HUES6 (cell line): ENCODE data around the gene FAM181A.

Source experiments
- H3K27ac ChIP-seq: 2 replicates; pipeline ENCODE4 v1.7.0; 2013; ENCODE audit warnings: low read depth, mild to moderate bottlenecking, low read length, inconsistent platforms
- H3K27me3 ChIP-seq: 2 replicates; pipeline ENCODE4 v1.6.1; 2013; ENCODE audit warnings: low read length; ENCODE audit not compliant: control insufficient read depth, insufficient read depth
- H3K36me3 ChIP-seq: 2 replicates; pipeline ENCODE4 v1.6.1; 2013; ENCODE audit warnings: low read length; ENCODE audit not compliant: control insufficient read depth, insufficient read depth
- H3K4me1 ChIP-seq: 2 replicates; pipeline ENCODE4 v1.6.1; 2013; ENCODE audit warnings: low read length; ENCODE audit not compliant: control insufficient read depth, insufficient read depth
- H3K4me3 ChIP-seq: 2 replicates; pipeline ENCODE4 v1.5.1; 2013; ENCODE audit warnings: low read depth, low read length
- H3K9ac ChIP-seq: one replicate; pipeline ENCODE4 v1.6.1; 2013; ENCODE audit warnings: mild to moderate bottlenecking, low read length
- H3K9me3 ChIP-seq: 2 replicates; pipeline ENCODE4 v1.6.1; 2013; ENCODE audit warnings: low read depth, low read length; ENCODE audit not compliant: control insufficient read depth, insufficient read depth

The FAM181A gene

DNA sequence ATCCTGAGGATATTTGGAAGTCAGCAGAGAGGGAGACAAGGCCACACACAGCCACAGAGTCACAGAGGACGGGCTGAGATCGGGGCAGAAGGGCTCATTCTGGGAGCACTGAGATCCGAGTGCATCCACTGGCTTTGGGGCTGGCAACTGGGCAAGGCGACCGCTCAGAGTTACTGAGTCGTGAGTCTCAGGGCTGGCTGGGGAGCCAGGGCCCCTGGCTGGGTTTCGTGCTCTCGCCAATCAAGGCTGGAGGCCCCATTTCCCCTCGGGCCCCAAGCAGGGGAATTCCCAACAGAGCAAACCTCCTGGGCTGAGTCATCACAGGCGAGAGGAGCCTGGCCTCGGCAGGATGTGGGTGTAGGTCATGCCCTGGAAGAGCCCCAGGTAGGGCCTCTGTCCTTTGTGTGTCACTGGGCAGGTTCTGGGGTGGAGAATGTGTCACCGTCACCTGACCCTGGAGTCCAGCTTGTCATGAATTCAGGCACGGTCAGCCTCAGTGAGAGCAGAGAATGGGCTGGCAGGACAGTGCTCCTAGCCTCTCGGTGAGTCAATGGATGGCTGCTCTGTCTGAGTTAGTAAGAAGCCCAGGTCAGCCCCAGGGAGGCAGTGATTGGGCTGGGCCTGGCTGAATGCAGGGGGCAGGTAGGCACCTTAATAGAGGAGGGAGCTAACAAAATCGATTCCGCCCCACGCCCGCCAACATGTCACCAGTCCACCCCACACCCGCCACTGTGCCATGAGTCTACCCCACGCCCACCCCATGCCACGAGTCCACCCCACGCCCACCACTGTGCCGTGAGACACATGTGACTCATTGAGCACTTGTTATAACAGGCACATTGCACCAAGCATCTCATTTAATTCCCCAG lies 32.3 kb downstream of the FAM181A start:
- no peak overlapping the region for H3K4me3 ChIP-seq
- peaks cover 48% of the 10 kb centered on the region for H3K4me1 ChIP-seq
- no peaks in the 10 kb centered on the region for H3K9me3 ChIP-seq
- H3K36me3 ChIP-seq, result no peaks in the 10 kb centered on the region
- no peaks in the 10 kb centered on the region; the same call in 1 of the 2 replicates for H3K27me3 ChIP-seq
- no peak overlapping the region for H3K27ac ChIP-seq
- H3K9ac ChIP-seq, result peak overlapping the region; percentile 16

DNA sequence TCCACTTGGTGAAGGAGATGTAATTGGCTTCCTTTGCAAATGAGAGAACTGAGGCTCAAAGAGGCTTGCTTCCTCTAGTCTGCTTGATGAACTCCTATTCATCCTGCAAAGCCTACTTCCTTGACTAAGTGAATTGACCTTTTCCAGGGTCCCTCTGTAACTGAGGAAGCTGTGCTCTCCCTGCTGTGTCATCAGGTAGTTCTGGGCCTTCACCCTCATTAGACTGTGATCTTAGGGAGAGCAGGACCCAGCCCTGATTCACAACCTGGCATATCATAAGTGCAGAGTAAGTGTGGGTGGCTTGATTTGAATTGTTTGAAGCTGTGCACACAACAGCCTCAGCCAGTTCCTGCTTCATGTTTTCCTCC lies 32.9 kb downstream of the FAM181A start:
- no peak overlapping the region for H3K27ac ChIP-seq
- H3K9ac ChIP-seq, result no peak overlapping the region
- no peaks in the 10 kb centered on the region for H3K36me3 ChIP-seq
- H3K27me3 ChIP-seq, result no peaks in the 10 kb centered on the region
- peaks cover 47% of the 10 kb centered on the region for H3K4me1 ChIP-seq
- H3K9me3 ChIP-seq, result no peaks in the 10 kb centered on the region
- no peak overlapping the region for H3K4me3 ChIP-seq

DNA sequence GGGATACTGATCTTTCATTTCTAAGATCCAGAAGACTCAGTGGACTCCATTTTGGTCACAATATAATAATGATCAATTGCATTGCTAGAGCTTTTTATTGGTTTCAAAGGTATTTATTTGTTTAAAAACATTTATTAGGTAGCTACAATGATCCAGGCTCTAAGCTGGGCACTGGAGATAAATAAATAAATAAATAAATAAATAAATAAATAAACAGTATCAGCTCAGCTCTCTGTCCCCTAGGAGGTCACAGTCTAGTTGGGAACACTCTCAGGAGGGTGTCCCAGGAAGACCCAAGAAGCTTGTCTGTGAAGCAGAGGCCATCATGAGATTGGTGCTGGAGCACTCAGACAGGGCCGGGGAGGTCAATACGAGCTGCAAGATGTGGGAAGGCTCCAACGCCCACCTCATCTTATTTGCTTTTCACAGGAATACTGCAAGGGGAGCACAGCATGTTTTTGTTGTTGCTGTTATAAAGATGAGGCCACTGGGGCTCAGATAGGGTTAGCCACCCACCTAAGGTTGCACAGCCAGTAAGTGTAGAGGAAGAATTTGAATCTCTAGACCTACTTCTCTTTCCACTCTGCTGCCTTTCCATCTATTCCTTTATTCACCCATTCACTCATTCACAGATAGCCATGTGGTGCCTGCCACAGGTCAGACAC lies 33.8 kb downstream of the FAM181A start:
- Histone ChIP-seq H3K9me3 (no peaks in the 10 kb centered on the region), H3K4me3 (no peak overlapping the region), H3K36me3 (no peaks in the 10 kb centered on the region), H3K27ac (no peak overlapping the region), H3K9ac (no peak overlapping the region), H3K27me3 (no peaks in the 10 kb centered on the region), H3K4me1 (peaks cover 39% of the 10 kb centered on the region)

DNA sequence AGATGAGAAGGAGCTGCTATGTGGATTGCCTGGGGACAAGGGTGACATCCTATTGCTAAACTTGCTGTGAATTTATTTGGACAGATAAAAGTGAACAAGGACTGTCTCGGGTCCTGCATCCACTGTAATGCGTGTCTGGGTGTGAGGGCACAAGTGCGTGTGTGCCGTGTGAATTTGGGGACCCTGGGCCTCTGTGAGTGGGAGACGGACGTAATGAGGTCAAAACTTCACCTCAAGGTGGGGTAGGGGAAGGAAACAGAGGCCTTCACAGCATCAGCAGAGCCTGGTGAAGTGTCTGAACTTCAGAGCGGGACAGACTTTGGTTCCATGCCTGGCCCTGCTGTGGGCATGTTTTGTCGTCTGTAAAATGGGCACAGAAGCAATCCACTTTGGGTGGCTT lies 34.5 kb downstream of the FAM181A start:
- H3K9ac ChIP-seq, result no peak overlapping the region
- no peaks in the 10 kb centered on the region for H3K36me3 ChIP-seq
- H3K4me3 ChIP-seq, result no peak overlapping the region
- no peaks in the 10 kb centered on the region for H3K27me3 ChIP-seq
- no peaks in the 10 kb centered on the region for H3K9me3 ChIP-seq
- peaks cover 32% of the 10 kb centered on the region for H3K4me1 ChIP-seq
- no peak overlapping the region for H3K27ac ChIP-seq

DNA sequence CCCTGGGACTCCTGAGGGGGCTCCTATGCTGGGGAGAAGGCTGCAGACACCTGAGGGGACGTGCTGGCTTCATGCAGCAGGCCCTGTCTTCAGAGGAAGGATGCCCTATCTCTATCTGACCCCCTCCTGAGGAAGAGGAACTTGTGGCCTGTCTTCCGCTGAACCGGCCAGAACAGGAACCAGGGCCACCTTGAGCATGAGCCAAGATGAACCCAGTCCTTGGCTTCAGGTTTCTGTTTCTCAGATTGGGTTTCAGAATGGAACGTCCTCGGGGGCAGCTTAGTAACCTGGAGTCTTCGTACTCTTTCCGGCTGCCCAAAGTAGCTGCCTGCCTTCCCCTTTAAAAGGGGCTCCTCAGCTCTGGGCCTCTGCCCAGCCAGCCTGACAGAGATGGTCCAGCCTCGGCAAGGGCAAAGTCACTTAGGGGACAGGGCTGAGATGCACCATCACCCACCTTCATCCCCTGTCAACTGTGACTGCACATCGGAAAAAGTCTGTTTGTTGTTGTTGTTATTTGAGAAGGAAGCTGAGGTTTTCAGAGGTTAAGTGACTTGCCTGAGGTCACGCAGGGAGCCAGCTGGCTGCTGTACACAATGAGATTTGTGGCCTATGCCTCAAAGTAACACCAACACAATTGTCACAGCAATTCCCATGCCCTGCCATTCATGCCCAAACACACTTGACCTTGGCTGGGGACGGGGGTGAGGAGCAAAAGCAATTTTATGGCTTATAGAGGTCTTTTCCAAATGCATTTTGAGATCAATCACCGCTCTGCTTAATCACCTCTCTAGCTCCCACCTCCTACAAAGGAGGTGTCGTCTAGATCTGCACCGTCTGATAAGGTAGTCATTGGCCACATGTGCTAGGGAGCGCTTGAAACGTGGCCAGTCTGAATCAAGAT lies 35.8 kb downstream of the FAM181A start:
- H3K9me3 ChIP-seq, result no peaks in the 10 kb centered on the region
- no peak overlapping the region for H3K4me3 ChIP-seq
- no peak overlapping the region for H3K9ac ChIP-seq
- H3K36me3 ChIP-seq, result no peaks in the 10 kb centered on the region
- no peak overlapping the region for H3K27ac ChIP-seq
- no peaks in the 10 kb centered on the region for H3K27me3 ChIP-seq
- H3K4me1 ChIP-seq, result peaks cover 24% of the 10 kb centered on the region

GRCh38 chr14:93963692-93964091 lies 36.5 kb downstream of the FAM181A start:
- no peak overlapping the region for H3K27ac ChIP-seq
- H3K9me3 ChIP-seq, result no peaks in the 10 kb centered on the region
- H3K4me1 ChIP-seq, result peaks cover 20% of the 10 kb centered on the region
- H3K4me3 ChIP-seq, result no peak overlapping the region
- H3K36me3 ChIP-seq, result no peaks in the 10 kb centered on the region
- H3K27me3 ChIP-seq, result 0 out of 2 replicates have a peak, but pooled peaks cover 3% of the 10 kb centered on the region
- H3K9ac ChIP-seq, result no peak overlapping the region

- peaks cover 14% of the 10 kb centered on the region for H3K4me1 ChIP-seq
These were observed 37.1 kb downstream of the FAM181A start for GRCh38 chr14:93964281-93964680.

DNA sequence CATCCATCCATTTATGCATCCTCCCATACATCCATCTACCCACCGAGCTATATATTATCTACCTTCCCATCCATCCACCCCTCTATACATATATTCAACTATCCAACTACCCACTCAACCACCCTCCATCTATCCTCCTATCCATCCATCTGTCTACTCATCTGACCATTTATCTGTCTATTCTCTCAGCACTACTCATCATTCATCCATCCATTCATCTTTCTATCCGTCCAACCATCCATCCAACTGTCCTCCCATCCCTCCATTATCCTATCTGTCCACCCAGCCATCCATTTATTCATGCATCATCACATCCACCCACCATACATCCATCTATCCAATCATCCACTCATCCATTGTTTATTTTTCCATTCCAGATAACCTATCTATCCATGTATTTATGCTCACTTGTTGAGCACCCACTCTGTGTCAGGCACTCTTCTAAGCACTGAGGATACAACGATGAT lies 37.7 kb downstream of the FAM181A start:
- H3K27ac ChIP-seq, result no peak overlapping the region
- H3K9ac ChIP-seq, result no peak overlapping the region
- peaks cover 9% of the 10 kb centered on the region; the same call in 1 of the 2 replicates for H3K4me1 ChIP-seq
- no peak overlapping the region for H3K4me3 ChIP-seq
- 0 out of 2 replicates have a peak, but pooled peaks cover 3% of the 10 kb centered on the region for H3K27me3 ChIP-seq
- H3K36me3 ChIP-seq, result no peaks in the 10 kb centered on the region
- no peaks in the 10 kb centered on the region for H3K9me3 ChIP-seq

More at GRCh38 chr14:93964281-93964680, 37.1 kb downstream of the FAM181A start:
- H3K36me3 ChIP-seq, result no peaks in the 10 kb centered on the region
- no peak overlapping the region for H3K27ac ChIP-seq
- H3K9ac ChIP-seq, result no peak overlapping the region
- H3K9me3 ChIP-seq, result no peaks in the 10 kb centered on the region
- no peak overlapping the region for H3K4me3 ChIP-seq
- H3K27me3 ChIP-seq, result 0 out of 2 replicates have a peak, but pooled peaks cover 3% of the 10 kb centered on the region

GRCh38 chr14:93965287-93965821 lies 38.2 kb downstream of the FAM181A start:
- Histone ChIP-seq H3K4me3 (no peak overlapping the region), H3K9me3 (no peaks in the 10 kb centered on the region), H3K4me1 (peaks cover 4% of the 10 kb centered on the region; the same call in 1 of the 2 replicates), H3K9ac (no peak overlapping the region), H3K27ac (no peak overlapping the region), H3K27me3 (0 out of 2 replicates have a peak, but pooled peaks cover 3% of the 10 kb centered on the region), H3K36me3 (no peaks in the 10 kb centered on the region)

DNA sequence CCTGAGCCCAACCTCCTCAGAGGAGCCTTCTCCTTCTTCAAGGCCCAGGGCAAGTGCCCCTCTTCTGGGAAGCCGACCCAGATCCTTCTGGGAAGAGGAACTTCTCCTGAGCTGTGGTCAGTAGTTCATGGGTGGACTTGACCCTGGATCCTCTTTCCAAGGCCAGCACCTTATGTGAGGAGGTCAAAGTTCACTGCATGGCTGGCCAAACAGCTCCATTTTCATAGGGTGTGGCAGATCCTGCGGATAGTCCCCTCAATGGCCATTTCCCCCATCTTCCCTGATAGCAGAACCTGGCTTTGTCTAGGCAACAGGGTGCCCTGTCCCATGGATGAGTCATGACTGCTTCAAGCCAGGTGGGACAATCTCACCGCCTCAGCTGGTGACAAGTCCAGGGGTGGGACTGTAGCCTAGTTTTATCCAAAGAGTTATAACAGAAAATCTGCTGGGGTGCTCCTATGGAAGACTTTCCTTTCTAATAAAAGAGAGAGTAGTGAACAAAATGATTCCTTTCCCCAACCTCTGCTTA lies 38.9 kb downstream of the FAM181A start:
- Histone ChIP-seq H3K9ac (no peak overlapping the region), H3K4me1 (peaks cover 4% of the 10 kb centered on the region; the same call in 1 of the 2 replicates), H3K4me3 (no peak overlapping the region), H3K9me3 (no peaks in the 10 kb centered on the region), H3K36me3 (no peaks in the 10 kb centered on the region), H3K27me3 (0 out of 2 replicates have a peak, but pooled peaks cover 3% of the 10 kb centered on the region), H3K27ac (no peak overlapping the region)
